HG03460 (cell line): ENCODE results near the gene TRAF2.

ENCODE experiments used
- ATAC-seq: cut with Tn5 transposase; IDR thresholded peaks from one replicate; pipeline ENCODE4 v1.9.1; 2021; ENCODE audit not compliant: unreplicated experiment

The TRAF2 gene

DNA sequence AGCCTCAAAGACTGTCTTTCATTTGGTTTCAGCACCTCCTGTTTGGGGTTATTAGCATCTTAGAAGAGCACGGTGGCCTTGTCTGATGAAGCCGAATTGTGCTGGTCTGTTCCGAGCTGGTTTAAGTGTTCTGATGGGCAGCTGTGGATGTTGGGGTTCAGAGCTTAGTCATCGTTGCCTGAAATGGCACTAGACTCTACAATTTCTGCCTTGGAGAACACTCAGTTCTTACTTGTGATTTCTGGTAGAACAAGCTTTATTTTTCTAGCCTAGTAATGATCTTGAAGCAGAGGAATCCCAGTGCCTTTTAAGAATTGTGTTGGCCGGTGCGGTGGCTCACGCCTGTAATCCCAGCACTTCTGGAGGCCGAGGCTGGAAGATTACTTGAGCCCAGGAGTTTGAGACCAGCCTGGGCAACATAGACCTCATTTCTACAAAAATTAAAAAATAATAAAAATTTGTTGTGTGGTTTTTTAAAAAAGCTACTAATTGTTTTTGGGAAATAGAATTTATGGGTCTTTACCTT, 50.4 kb downstream of the TRAF2 start:
- ATAC-seq: no peak

DNA sequence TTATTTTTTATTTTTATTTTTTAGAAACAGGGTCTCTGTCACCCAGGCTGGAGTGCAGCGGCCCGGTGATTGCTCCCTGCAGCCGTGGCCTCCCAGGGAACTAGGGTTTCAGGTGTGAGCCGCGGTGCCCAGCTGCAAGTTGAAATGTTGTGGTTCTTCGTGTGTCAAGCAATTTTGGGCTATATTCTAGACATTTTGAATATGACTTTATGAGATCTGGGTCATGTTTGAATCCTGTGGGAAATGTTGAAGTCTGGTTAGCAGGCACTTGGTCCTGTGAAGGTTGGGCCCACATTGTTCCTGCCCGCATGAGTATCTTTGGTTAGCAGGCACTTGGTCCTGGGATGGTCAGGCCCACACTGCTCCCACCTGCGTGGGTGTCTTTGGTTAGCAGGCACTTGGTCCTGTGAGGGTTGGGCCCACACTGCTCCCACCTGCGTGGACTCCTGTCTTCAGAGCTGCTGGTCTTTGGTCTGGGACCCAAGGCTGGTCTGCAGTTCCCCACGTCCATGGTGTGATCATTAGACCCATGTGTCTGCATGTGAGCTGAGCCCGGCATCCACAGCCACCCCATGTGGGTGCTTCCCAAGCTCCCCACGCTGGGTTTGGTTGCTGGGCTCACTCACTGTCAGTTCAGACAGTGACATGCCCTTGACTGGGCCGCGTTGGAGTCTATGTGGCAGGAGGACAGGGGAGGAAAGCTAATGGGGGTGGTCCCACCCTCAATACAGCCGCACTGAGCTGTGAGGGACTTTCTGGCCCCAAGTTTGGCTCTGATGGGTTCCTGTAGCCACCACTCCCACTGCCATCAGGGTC, 51.1 kb downstream of the TRAF2 start:
- ATAC-seq: no peak

DNA sequence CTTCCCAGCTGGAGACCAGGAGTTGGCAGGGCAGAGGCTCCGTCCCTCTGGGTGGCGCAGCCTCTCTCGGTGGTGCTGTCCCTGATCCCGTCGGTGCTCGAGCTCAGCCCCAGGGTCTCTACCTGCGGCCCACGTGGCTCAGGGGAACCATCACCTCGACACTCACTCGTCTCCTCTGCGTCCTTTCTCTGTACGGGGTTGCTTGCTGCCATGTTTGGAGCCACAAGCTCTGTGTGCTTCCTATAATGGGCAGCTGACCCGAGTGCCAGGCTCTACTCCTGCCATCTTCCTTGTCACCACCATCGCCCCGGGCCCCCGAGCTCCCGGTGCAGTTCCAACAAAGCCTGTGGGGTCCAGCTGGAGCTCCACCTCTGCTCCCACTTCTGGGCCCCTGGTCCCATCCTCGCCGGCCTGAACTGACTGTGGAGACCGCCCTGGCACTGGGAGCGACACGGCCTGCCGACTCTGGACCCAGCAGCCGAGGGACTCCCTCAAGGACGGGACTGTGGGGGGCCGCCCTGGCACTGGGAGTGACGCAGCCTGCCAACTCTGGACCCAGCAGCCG, 53.2 kb downstream of the TRAF2 start:
- no peak for ATAC-seq

DNA sequence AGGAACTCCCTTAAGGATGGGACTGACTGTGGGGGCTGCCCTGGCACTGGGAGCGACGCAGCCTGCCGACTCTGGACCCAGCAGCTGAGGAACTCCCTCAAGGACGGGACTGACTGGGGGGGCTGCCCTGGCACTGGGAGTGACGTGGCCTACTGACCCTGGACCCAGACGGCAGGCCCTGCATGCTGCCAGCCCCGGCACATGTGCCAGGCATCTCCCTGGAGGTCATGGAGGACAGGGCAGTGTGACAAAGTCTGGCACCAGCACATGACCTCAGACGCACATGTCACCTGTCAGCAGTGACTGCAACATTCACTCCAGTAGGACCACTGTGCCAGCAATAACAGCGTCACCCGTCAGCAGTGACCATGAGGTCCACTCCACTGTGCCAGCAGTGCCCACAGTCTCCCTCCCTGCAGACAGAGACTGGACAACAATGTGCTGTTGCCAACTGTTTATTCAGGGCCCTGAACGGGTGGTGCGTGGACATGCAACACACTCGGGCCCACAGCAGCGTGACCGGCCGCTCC, 53.7 kb downstream of the TRAF2 start:
- no peak for ATAC-seq

DNA sequence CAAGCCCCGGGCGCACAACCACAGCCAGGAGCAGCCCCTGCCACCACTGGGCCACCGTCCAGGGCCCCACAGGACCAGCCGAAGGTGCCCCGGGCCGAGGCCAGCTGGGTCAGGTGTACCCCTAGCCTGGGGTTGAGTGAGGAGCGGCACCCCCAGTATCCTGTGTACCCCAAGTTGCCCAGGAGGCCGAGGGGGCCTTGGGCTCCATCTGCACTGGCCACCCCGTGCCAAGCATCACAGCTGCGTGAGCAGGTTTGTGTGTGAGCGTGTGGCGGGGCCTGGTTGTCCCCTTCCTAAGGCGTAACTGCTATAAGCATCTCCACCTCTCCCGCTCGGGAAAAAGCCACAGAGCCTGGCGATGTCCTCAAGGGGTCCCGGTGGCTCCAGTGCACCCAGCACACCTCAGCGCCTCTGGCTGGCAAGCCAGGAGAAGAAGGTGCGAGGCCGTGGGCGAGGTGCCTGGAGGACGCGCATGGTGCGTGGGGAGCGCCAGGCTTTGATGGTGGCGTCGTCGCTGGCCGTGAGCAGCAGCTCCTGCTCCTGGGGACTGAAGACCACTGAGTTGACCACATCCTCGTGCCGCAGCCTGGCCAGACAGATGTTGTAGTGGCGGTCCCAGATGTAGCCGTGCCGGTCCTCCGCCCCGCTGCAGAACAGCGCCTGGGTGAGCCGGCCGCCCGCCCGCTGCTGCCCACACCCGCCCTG, 54.4 kb downstream of the TRAF2 start:
- no peak for ATAC-seq

DNA sequence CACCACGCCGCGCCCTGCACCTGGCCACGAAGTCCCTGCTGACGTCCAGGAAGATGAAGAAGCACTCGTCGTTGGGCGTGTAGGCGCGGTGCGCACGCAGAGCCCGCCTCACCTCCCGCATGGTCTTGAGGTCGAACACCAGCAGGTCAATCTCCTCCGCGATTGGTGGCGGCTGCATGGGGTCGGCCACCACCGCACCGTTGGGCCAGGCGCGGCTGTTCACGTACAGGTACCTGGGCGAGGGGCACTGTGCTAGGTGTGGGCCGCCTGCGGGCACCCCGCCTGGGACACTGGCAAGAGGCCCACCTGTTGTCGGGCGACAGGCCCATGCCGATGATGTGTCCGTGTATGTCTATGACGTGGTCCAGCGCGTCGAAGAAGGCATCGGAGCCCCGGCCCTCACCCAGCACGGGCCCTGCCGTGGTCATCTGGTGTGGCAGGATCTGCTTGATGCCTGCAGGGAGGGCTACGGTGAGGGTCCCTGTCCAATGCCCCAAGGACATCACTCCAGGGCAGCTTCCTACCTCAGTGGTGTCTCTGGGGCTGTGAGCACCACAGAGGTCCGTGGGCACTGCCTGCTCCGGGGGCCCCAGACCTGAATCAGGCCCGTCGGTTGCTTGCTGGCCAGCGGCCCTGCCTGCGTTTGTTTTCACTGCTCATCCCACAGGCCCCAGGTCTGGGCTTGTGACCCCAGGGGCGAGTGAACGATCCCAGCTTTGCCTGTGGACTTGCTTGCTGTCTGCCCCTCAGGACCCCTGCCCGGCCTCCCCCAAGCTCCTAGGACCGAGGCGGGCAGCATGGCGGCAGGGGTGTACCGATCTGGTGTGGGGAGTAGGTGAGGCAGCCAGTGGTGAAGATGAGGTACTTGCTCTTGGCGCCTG, 55.2 kb downstream of the TRAF2 start:
- no peak for ATAC-seq

DNA sequence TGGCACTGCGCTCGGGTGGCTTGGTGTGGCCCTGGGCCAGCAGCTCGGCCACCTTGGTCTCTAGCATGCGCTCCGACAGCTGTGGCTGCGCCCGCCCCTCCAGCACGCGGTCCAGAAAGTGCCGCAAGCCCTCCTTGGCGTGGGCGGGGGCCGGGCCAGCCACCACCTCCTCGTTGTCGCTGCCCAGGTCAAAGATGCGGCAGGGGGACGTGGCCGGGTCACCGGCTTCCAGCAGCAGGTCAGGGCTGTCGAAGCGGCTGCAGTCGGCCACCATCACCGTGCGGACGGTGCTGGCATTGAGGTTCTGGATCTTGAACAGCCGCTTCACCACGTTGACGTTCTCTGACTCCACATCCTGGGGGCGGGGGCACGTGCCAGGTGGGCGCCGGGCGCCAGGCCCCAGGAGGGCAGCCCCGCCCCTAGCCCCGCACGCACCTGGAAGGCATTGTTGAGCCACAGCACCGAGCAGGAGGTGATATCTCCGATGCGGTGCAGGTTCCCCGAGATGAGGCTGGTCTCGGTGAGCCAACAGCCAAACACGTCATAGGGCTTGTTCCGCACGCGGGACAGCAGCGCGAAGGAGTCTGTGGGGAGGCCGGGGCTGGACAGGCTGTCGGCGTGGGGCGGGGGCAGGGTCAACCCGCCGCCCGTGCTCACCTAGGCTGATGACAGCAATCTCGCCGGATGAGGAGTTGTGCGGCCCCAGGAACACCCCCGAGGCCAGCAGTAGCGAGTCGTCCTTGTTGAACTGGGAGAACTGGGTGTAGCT, 56.0 kb downstream of the TRAF2 start:
- ATAC-seq: no peak

DNA sequence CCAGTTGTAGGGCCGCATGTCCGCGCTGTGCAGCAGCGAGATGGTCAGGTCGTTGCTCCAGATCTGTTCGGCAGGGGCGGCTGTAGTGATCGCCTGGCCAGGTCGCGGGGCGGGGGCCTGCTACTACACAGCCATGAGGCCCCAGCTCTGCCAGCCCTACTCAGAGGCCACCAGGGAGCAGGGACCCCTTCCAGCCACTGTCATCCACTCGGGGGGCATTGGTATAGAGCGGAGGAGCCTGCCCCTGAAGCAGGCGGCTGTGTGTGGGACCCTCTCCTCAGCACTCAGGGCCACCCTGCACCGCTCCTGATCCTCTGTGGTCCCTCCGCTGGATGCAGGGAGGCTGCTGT, 56.5 kb downstream of the TRAF2 start:
- no peak for ATAC-seq

DNA sequence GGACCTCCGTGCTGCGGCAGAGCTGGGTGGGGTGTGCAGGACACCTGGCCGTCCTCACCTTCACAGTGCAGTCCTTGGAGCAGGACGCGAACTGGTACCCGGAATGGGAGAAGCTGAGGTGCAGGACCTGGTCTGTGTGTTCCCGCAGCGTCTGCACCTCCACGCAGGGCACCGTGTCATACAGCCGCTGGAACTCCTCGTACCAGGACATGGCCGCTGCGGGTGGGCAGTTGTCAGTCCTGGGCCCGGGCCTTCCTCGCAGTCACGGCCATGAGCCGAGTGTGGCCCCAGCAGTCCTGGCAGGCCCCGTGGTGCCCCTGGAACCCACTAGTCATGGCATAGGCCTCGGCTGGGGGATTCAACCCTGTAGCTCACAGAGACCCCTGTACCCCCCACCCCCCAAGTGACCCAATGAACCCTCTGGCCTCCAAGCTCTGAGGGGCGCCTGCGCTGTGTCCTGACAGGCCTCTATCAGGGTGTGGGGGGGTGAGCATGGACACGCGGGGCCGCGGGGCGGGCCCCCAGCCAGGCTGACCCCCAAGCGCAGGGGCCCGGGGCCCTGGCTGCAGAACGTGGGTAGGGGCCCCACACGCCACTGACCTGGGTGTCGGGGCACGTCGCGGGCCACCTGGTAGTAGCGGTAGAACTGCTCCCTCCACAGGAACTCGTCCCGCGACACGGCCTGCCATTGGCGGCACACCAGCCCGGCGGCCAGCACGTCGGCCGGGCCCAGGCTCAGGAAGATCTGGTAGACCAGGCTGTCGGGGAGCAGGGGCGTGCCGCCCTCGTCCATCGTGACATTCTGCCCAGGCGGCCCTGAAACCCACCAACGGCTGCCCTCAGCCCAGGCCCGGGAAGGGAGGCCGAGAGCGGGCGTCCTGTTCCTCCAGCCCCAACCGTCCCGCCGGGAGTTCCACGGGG, 57.2 kb downstream of the TRAF2 start:
- ATAC-seq: peak; percentile 11

DNA sequence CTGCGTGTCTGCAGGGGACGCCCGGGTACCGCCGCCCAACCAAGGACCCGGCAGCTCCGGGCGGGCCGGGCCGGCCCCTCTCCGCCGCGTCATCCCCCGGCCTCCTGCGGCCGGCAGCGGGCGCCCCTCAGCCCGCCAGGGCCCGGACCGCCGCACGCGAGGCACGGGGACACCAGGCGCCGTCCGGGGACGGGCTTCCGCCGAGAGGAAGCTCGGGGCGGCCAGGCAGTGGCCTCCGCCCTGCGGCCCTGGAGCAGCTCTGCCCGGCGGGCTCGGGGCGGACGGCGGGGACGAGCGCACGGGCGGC, 57.8 kb downstream of the TRAF2 start:
- ATAC-seq: peak; percentile 29

DNA sequence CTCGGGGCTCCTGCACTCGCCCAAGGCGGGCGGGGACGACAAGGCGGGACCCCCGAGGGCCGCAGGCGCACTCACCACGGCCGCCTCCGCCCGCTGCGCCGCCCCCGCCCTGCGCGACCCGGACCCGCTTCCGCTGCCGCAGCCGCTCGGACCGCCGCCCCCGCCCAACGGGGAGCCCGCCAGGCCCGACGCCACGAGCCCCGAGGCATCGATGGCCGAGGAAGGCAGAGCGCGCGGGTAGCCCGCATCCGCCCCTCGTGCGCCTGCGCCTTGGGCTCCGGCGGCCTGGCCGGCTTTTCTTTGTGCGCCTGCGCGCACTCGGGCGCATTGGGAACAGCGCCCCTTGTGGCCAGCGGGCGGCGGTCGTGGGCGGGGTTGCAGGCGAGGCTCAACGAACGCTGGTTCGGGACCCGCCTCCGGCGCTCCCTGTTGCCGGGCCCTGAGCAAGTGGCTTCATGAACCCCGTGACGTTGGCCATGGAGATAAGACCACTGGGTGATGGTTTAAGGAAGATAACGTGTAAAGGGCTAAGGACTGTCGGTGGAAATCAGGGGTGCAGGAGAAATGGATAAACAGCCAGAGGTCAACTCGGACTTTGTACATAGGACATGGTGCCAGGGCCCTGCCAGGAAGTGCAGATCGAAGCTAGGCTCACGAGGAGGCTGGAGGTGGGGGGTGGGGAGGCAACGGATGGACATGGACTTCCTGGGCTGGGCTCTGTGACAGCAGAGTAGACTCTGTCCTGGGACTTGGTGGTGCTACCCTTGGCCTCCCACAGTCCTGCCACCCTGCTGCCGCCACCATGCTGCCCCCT, 58.4 kb downstream of the TRAF2 start, which contains the start of the genes C8G and FBXW5:
C8G (plus strand) TSS at position 725 of the 814 bp plus-strand sequence; CDS start at position 803, 78 bp downstream.
FBXW5 (minus strand) TSS at position 220 of the 814 bp plus-strand sequence. CDS start 655 bp downstream, outside the sequence.
- peak; percentile 66 for ATAC-seq

DNA sequence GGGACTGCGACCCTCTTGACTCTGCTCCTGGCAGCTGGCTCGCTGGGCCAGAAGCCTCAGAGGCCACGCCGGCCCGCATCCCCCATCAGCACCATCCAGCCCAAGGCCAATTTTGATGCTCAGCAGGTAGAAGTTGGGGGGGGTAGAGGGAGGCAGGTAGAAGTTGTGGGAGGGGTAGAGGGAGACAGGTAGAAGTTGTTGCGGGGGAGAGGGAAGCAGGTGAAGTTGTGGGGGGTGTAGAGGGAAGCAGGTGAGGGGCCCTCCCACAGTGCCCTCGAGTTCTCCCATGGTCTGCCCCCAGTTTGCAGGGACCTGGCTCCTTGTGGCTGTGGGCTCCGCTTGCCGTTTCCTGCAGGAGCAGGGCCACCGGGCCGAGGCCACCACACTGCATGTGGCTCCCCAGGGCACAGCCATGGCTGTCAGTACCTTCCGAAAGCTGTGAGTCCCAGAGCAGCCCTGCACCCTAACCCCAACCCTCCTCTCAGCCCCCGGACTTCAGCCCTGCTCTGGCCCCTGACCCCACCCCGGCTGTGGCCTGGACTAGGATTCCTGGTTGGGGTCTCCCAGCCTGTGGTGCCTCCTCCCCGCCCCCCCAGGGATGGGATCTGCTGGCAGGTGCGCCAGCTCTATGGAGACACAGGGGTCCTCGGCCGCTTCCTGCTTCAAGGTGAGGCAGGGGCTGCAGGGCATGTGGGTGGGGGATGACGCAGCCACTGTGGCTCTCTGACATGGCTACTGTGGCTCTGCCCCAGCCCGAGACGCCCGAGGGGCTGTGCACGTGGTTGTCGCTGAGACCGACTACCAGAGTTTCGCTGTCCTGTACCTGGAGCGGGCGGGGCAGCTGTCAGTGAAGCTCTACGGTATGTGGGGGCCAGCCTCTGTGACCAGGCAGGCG, 59.3 kb downstream of the TRAF2 start:
- ATAC-seq: no peak

DNA sequence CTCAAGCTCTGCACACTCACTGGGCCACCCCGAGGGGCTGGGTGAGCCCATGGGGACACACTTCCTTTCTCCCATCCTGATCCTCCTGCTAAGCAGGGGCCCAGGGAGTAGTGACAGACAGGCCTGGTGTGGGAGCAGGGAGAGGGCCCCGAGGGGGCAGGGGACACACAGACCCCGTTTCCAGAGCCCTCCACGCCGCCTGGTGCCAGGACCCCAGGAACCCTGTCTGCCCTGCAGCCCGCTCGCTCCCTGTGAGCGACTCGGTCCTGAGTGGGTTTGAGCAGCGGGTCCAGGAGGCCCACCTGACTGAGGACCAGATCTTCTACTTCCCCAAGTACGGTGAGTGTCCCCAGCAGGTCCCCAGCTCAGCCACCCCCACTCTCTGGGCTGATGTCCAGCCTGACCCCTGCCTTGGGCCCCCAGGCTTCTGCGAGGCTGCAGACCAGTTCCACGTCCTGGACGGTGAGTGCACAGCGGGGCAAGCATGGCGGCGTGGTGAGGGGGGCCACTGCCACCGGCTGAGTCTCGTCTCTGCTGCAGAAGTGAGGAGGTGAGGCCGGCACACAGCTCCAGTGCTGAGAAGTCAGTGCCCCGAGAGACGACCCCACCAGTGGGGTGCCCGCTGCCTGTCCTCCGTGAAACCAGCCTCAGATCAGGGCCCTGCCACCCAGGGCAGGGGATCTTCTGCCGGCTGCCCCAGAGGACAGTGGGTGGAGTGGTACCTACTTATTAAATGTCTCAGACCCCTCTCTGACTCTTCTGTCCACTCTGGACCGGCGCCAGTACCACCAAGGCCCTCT, 60.1 kb downstream of the TRAF2 start:
- ATAC-seq: no peak

DNA sequence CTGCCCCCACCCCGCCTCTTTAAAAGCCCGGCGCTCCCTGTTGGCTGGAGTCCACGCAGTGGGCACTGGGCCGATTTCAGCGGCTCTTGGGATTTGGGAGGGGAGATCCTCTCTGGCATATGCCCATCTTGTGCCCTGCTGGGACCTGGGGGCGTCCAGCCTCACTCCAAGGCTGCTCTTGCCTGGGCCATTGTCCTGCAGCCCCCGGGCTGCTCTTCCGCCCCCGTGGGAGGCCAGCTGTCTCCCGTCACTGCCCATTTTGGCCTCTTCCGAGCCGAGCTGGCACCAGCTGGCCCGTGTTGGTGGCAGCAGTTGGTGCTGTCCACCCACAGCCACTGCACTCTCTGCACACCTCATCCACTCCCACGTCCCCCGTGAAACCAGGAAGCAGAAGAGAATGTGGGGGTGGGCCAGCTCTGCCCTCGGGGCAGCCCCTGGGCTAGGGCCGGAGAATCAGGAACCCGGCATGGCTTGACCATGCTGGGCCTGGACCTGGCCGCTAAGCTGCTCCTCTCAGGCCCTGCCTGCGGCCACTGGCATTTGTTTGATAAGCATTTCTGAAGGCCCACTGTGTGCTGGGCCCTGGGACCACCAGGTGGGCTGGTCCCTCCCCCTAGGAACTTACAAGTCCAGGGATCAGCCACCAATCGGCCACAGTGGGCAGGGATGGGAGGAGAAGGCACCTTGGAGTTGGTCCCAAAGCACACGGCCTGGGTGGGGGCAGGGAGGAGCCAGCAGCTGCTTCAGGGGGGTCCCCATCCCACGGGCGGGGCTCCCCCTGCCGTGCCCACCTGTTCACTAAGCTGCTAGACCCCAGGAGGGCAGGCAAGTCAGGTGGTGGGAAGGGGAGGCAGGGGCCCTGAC, 60.9 kb downstream of the TRAF2 start:
- no peak for ATAC-seq

DNA sequence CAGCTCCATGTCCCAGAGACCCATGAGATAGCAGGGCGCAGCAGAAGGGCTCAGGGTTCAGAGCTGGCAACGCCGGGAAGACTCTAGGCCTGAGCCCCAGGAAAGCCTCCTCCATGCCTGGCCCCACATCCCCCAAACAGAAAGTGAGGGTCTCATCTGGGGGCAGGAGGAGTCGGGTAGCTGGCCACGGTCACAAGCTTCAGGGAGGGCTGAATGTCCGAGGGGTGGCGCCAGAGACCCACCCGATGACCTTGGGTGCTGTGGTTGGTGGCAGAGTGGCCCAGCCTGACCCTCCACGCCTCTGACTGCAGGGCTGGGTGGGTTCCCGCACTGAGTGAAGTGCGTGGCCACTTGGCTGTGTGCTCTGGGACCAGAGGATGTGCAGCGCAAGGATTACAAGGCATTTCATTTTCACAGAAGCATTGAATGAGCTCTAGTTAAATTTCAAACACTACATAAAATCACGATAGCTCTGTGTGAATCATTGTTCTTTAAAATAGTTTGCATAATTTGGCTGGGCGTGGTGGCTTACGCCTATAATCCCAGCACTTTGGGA, 61.7 kb downstream of the TRAF2 start:
- no peak for ATAC-seq
